Activated naive CD4-positive, alpha-beta T cell treated with anti-CD3 and anti-CD28 coated beads, Interleukin-2, amount 50 U/mL, for 16 hours (primary cell): ENCODE results near the gene ABLIM2.

Source experiments
- DNase-seq: peaks from one replicate; pipeline ENCODE4 v3.0.0-alpha.2; 2020

ABLIM2 gene

GRCh38 chr4:8133897-8134563 lies 24.6 kb downstream of the ABLIM2 start:
- no peak for DNase-seq

DNA sequence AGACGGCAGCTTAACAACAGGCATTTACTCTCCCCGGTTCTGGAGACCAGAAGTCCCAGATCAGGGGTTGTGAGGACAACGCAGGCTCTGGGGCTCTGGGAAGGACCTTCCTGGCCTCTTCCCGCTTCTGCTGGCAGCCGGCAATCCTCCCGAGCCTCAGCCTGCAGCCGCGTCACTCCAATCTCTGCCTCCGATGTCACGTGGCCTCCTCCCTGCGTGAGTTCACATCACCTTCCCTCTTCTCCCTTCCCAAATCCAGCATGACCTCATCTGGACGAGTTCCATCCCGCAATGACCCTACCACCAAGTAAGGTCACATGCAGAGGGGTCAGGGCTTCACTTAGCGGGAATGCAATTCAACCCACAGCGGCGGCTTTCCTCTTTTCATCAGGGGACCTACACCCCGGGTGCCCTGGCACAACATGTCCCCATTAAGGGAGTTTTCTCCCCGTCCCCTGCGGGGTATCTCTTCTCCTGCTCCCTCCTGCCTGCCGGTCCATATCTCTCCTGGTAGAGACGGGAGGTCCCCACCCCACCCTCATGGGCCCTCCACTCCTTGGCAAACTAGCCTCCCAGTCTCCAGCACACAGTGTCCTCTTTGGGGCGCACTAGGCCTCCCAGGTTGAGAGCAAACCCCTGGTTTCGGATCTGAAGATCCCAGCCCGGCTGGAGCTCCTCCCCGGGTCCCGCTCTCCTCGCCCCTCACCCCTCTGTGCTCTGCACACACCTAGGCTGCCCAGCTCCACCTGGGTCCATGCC lies 25.5 kb downstream of the ABLIM2 start:
- DNase-seq, result no peak

- no peak for DNase-seq
Measured at GRCh38 chr4:8132400-8132799, 26.2 kb downstream of the ABLIM2 start.

GRCh38 chr4:8131826-8132225 lies 26.8 kb downstream of the ABLIM2 start:
- DNase-seq, result no peak

DNA sequence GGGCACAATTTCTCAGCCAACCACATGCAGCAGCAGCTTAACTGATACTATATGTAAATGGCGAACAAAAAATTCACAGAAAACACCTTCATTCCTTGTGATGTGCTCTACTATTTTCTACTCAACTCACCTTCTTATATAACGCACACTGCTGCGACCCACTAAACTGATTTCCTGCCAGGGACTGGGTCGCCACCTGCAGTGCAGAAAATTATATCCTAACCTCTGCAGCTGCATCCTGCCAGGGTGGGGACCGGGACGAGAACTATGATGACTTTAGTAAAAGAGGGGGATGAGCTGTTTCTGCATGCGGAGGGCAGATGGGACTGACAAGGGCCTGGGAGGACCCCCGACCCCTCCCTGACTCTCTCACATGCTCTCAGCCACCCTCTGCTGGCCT lies 27.4 kb downstream of the ABLIM2 start:
- DNase-seq, result no peak

- no peak for DNase-seq
Measured at GRCh38 chr4:8130346-8131066, 28.1 kb downstream of the ABLIM2 start.

DNA sequence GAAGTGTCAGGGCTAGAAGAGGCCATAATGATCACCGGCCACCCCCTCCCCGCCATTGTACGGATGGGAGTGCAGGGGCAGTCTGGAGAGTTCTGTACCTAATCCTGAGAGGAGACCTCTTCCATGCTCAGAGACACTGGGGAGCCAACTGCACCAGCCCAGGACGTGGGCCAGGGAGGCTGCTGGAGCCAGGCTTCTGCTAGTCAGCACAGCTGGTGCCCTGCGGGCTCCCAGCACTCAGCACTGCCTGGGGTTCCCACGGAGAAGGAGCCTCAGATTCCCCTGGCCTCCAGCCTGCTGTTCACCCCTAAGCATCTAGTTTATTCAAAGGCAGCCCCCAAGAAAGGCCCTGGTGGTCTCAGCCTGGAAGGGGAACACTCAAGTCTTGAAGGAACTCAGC lies 28.8 kb downstream of the ABLIM2 start:
- no peak for DNase-seq

GRCh38 chr4:8129136-8129535 lies 29.5 kb downstream of the ABLIM2 start:
- no peak for DNase-seq

DNA sequence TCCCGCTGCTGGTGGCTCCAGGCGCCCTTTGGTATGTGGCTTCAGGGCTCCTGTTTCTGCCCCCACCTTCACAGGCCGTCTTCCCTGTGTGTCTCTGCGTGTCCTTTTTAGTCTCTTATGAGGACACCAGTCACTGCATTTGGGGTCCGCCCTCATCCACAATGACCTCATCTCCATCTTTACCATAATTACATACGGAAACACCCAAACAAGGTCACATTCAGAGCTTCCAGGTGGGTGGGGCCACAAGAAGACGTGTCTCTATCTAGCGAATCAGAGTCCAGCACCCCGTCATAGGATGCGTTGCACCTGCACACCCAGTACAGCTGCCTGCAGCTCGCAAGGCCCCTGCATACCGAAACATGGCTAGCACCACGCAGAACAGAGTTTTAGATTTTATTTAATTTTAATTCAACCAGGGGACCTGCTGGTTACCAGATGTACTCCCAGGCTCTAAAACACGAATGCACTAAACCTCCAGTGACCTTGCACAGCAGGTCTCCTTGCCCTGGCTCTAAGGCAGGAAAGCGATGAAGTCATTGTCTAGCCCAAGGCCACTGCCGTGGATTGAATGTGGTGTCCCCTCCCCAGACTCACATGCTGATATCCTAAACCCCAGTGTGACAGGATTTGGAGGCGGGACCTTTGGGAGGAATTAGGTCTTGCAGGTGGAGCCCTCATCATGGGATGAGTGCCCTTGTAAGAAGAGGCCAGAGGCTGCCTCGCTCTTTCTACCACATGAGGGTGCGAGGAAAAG lies 30.3 kb downstream of the ABLIM2 start:
- DNase-seq, result no peak

DNA sequence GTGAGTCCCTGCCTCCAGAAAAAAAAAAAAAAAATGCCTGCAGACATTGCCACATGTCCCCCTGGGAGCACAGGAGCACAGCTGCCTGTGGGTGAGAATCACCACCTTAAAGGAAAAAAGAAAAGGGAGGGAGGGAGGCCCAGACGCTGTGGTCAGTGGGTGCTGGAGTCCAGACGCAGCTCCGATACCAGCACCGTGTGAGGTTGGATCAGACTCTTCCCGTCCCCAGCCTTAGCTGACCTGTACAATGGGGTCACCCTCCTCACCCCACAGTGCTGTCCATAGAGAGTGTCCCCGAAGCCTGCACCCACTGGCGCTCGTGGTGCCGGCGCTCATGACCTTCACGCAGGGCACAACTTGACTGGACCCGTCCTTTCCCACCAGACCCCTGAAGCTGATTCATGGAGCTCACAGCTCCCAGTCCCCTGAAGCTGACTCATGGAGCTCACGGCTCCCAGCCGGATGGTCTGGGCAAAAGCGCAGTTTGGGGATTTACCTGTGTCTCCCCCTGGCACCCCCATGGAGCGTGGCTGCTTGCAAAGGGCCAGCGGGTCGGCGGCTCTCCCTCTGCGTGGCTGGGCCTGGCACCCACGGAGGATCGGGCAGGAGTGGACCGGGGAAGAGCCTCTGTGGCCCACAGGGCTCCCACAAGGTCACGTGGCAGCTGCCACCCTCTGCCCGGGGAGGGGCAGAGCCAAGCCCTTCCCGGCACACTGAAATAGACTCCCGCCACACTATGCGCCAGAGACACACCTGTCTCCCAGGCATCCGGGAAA lies 31.4 kb downstream of the ABLIM2 start:
- no peak for DNase-seq

- no peak for DNase-seq
Measured at GRCh38 chr4:8126523-8126922, 32.1 kb downstream of the ABLIM2 start.

- DNase-seq, result no peak
Measured at GRCh38 chr4:8125526-8126056, 33.0 kb downstream of the ABLIM2 start.

DNA sequence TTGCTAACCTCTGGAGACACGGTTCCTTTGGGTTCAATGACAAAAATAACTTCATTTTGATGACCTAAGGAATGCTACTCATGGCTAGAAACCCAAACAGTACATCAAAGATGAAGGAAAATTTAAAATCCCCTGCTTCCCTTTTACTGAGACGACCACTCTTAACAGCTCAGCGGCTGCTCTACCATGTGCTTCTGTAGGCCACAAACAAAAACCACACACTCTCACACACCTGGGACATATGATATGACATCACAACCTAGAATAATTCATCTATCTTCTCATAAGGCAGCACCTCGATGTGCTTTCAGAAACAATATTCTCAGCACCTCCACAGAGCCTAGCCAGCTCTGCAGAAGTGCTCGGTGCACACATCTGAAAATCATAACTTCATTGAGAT lies 34.7 kb downstream of the ABLIM2 start:
- no peak for DNase-seq

DNA sequence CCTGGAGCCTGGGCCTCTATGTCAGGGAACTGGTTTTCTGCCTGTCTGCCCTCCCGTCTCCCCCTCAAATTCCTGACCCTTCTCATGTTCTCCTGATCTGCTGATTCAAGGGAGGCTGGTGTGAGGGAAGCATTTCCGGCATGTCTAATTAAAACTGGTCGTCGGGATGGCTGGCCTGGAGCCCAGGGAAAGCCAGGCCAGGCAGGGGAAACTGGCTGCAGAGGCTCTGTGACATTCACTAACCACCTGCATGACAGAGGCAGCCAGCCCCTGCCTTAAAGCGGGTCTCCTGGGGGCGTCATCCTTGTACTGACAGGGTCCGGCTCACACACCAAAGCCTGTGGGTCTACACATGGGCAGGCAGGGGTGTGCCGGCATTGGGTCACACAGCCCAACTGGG lies 35.2 kb downstream of the ABLIM2 start:
- no peak for DNase-seq

DNA sequence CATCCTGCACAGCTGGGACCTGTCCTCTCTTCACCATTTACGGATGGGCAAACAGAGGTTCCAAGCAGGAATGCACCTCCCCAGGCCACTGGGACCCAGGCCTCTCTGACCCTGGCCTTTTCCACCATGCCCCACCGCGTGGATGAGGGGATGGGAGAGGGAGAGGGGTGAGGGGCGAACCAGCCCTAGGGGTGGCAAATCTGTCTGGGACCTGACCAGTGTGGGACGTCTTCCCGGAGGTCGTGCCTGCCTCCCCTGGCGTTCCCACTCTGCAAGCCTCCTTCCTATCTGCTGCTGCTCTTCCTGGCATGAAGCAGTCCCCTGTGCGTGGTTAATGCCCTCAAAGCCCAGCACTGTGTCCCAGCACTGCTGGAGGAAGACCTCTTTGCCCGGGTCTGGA lies 35.9 kb downstream of the ABLIM2 start:
- DNase-seq, result no peak

DNA sequence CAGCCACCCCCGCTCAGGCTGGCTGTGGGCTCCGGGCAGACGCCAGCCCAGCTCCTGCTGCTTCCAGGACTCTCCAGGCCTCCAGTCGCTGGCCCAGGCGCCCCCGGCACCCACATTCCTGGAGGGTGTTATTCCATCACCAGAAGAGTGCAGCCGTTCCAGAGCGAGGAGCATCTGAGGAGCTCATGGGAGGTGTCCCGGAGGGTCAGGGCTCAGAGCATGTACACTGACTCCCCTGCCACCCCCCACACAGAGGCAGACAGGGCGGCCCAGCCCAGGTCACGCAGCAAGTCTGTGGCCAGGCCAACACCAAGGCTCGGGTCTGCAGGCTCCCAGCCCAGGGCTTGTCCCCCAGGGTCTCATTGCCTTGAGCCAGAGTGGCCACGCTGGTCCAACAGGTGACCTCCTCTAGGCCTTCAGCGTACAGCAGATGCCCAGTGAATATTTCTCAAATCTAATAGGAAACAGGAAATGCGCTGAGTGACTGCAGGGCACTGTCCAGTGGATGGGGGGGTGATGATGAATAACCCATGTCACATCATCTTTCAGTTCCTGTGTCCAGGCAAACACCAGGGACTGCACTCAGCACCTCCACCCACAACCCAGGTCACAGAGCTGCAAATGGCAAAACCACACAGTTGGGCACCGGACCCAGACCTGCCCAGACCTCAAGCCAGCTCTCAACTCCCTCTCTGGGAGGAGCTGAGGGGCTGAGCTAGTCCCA lies 37.2 kb downstream of the ABLIM2 start:
- no peak for DNase-seq

GRCh38 chr4:8120501-8120900 lies 38.1 kb downstream of the ABLIM2 start:
- no peak for DNase-seq

DNA sequence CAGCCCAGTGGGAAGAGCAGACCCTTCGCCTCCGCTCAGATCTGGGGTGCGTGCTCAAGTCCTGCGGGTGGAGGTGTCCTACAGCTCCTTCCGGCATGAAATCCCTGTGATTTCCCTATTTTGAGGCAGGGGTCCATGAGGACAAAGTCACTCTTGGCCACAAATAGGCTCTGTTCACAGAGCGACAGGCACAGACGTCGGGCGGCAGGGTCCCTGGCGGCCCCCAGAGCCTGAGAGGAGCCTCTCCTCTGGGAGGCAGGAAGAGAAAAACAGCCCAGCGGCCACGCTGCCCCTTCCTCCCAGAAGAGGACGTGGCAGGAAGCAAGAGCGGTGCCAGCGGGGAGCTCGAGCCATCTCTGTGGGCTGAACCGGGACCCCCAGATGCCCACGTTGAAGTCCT lies 38.7 kb downstream of the ABLIM2 start:
- no peak for DNase-seq

GRCh38 chr4:8118531-8118930 lies 40.1 kb downstream of the ABLIM2 start:
- DNase-seq, result no peak

DNA sequence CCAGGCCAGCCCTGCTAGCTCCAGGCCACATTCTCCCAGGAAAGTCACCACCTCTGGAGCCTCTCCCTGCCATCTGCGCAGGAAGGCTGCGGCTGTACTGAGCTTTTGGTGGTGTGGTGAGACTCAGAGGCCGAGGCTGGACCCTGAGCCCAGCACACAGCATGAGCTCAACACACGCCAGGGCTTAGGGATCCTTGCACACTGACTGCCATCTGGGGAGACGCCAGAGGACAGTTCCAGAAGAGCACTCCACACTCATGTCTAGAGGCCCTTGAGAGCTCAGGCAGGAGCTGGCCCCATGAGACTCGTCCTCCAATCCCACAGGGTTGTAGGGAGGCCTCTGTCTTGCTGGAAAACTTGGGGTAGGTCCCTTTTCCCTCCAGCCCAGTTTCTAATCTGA lies 40.6 kb downstream of the ABLIM2 start:
- DNase-seq, result no peak

DNA sequence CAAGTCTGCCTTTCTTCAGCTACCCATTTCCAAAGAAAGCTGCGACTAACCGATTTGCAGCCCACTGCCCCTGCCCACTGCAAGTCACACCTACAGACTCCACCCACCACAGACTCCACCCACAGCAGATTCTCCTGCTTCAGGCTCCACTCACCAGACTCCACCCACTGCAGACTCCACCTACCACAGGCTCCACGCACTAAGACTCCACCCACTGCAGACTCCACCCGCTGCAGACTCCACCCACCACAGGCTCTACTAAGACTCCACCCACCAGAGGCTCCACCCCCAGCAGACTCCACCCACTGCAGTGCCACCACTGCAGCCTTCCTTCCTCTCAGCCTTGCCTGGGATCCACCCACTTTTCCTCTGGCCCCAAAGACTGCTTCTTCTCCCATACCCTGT lies 41.3 kb downstream of the ABLIM2 start:
- no peak for DNase-seq

GRCh38 chr4:8115916-8116315 lies 42.7 kb downstream of the ABLIM2 start:
- DNase-seq, result no peak
